HFFc6 (cell line): ENCODE measurements around the gene NAALADL2. TPM values are rescaled to one million over a fixed set of nuclear protein-coding genes. Genes with fewer than 3 reads are reported as not detected.

Experiments
- DNase-seq: peaks from one replicate; pipeline ENCODE4 v3.0.0-alpha.2; 2018
- H3K27ac Mint-ChIP-seq: 2 replicates; pipeline ENCODE4 v1.8.0; 2020; ENCODE audit warnings: mild to moderate bottlenecking, mixed read lengths
- H3K27me3 Mint-ChIP-seq: 2 replicates; pipeline ENCODE4 v1.8.0; 2021; ENCODE audit warnings: mild to moderate bottlenecking, moderate library complexity, mixed read lengths; ENCODE audit not compliant: insufficient read depth
- H3K36me3 Mint-ChIP-seq: 2 replicates; pipeline ENCODE4 v1.8.0; 2021; ENCODE audit warnings: low read depth, mixed read lengths
- H3K4me1 Mint-ChIP-seq: 2 replicates; pipeline ENCODE4 v1.8.0; 2020; ENCODE audit warnings: low read depth, mixed read lengths
- H3K4me3 Mint-ChIP-seq: 2 replicates; pipeline ENCODE4 v1.8.0; 2020; ENCODE audit warnings: mild to moderate bottlenecking, moderate library complexity, mixed read lengths
- H3K9me3 Mint-ChIP-seq: 2 replicates; pipeline ENCODE4 v1.8.0; 2020; ENCODE audit warnings: mild to moderate bottlenecking, mixed read lengths
- CTCF ChIP-seq: fragments of 200-600 bp; sonication (generic); IDR thresholded peaks from 2 replicates; pipeline ENCODE4 v1.5.0; 2021; ENCODE audit warnings: antibody characterized with exemption, mild to moderate bottlenecking
- total RNA-seq, 6 experiments: library from RNA; stranded (reverse); fragmentation: NEBNext Ultra II Directional; extraction: Animal tissue kit (Norgen Biotek cat#: 25700); gene quantifications; 2 replicates in 1 of 6; 3 replicates in 5 of 6; pipeline ENCODE4 v1.2.3, GENCODE V29; 2021

The NAALADL2 gene
- total RNA-seq, 6 experiments from 2014 or later = 12.0 to 15.2 (median 12.3) TPM

GRCh38 chr3:174937478-174937877 lies 78.3 kb downstream of the NAALADL2 start:
- Mint-ChIP-seq H3K27me3 (no peaks in the 10 kb centered on the region), H3K4me1 (peaks cover 71% of the 10 kb centered on the region), H3K9me3 (peaks cover 20% of the 10 kb centered on the region), H3K4me3 (peak overlapping the region; percentile 48), H3K27ac (peak overlapping the region; percentile 94), H3K36me3 (peaks cover 30% of the 10 kb centered on the region)
- no peak for TF ChIP-seq CTCF
- peak; percentile 88 for DNase-seq

GRCh38 chr3:174938102-174938501 lies 79.0 kb downstream of the NAALADL2 start:
- H3K4me1 Mint-ChIP-seq = peaks cover 66% of the 10 kb centered on the region
- peaks cover 34% of the 10 kb centered on the region for H3K36me3 Mint-ChIP-seq
- H3K9me3 Mint-ChIP-seq = peaks cover 26% of the 10 kb centered on the region
- H3K27me3 Mint-ChIP-seq = no peaks in the 10 kb centered on the region
- H3K27ac Mint-ChIP-seq = peak overlapping the region; percentile 86
- peak overlapping the region; percentile 59; the same call in 1 of the 2 replicates for H3K4me3 Mint-ChIP-seq
- no peak for TF ChIP-seq CTCF
- DNase-seq = no peak

DNA sequence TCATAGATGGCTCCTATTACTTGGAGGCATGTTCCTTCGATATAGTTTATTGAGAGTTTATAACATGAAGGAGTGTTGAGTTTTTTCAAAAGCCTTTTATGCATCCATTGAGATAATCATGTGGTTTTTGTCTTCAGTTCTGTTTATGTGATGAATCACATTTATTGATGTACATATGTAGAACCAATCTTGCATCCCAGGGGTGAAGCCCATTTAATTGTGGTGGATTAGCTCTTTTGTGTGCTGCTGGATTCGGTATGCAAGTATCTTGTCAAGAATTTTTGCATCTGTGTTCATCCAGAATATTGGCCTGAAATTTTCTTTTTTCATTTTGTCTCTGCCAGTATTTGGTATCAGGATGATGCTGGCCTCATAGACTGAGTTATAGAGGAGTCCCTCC lies 81.0 kb downstream of the NAALADL2 start:
- Mint-ChIP-seq H3K27me3 (no peaks in the 10 kb centered on the region), H3K27ac (no peak overlapping the region), H3K9me3 (peaks cover 31% of the 10 kb centered on the region), H3K4me3 (no peak overlapping the region; the same call in 1 of the 2 replicates), H3K36me3 (peaks cover 34% of the 10 kb centered on the region), H3K4me1 (peaks cover 53% of the 10 kb centered on the region)
- DNase-seq = no peak
- TF ChIP-seq CTCF = no peak

DNA sequence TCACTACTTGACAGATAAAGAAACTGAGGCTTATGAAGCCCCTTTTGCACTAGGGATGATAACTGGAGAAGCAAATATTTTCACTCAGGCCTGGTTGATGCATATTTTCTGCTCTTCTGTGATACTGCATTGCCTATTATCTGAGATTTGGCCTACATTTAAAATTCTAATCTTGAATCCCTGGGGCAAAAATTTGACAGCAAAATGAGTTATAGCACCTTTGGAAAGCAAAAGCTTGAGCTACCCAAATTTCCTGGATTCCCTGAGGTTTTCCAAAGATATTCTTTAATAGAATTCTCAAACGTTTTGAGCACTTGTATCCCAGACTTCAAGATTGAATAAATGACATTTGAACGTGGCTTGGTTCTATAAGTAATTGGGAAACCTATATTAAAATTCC lies 86.1 kb downstream of the NAALADL2 start:
- no peak for TF ChIP-seq CTCF
- no peaks in the 10 kb centered on the region for H3K27me3 Mint-ChIP-seq
- peaks cover 44% of the 10 kb centered on the region for H3K36me3 Mint-ChIP-seq
- H3K4me3 Mint-ChIP-seq = no peak overlapping the region
- H3K9me3 Mint-ChIP-seq = peaks cover 30% of the 10 kb centered on the region
- no peak for DNase-seq
- H3K27ac Mint-ChIP-seq = no peak overlapping the region; the same call in 1 of the 2 replicates
- H3K4me1 Mint-ChIP-seq = peaks cover 40% of the 10 kb centered on the region

GRCh38 chr3:174945951-174946350 lies 86.8 kb downstream of the NAALADL2 start:
- DNase-seq = no peak
- Mint-ChIP-seq H3K4me3 (no peak overlapping the region), H3K4me1 (peaks cover 47% of the 10 kb centered on the region), H3K27ac (no peak overlapping the region), H3K9me3 (peaks cover 23% of the 10 kb centered on the region), H3K27me3 (no peaks in the 10 kb centered on the region), H3K36me3 (peaks cover 39% of the 10 kb centered on the region)
- no peak for TF ChIP-seq CTCF

- Mint-ChIP-seq H3K27ac (peak overlapping the region; percentile 96), H3K36me3 (peaks cover 17% of the 10 kb centered on the region), H3K27me3 (no peaks in the 10 kb centered on the region), H3K4me3 (peak overlapping the region; percentile 60), H3K9me3 (no peaks in the 10 kb centered on the region), H3K4me1 (peaks cover 75% of the 10 kb centered on the region)
- TF ChIP-seq CTCF = no peak
- peak; percentile 98 for DNase-seq
Measured at GRCh38 chr3:174949523-174949922, 90.4 kb downstream of the NAALADL2 start.
